SK-N-SH treated with all-trans-retinoic acid at 6 μM for 48 hours (cell line): ENCODE results near the gene ATP2A2.
A peak's percentile ranks its signal among the peaks of the same experiment; 100 is the strongest.

Experiments used
- ATAC-seq: fragments of 200-7000 bp; cut with Tn5 transposase; 3 replicates; pipeline ENCODE4 v1.9.1; 2020; ENCODE audit warnings: mild to moderate bottlenecking, moderate library complexity
- ARNTL ChIP-seq: fragments of 450-650 bp; formaldehyde crosslinking; IDR thresholded peaks from 2 replicates; pipeline ENCODE4 v1.5.0; 2020; ENCODE audit warnings: low read depth, mild to moderate bottlenecking, moderate library complexity, borderline replicate concordance
- BACH2 ChIP-seq: fragments of 250-450 bp; sonication (Bioruptor Pico); IDR thresholded peaks from 2 replicates; pipeline ENCODE4 v1.9.0; 2021; ENCODE audit warnings: mild to moderate bottlenecking, borderline replicate concordance
- CREB5 ChIP-seq: fragments of 250-450 bp; sonication (Bioruptor Pico); IDR thresholded peaks from 2 replicates; pipeline ENCODE4 v1.5.1; 2020; ENCODE audit warnings: low read depth, mild to moderate bottlenecking, moderate library complexity
- CSDC2 ChIP-seq: fragments of 250-450 bp; sonication (Bioruptor Pico); IDR thresholded peaks from 2 replicates; pipeline ENCODE4 v1.5.0; 2020; ENCODE audit warnings: mild to moderate bottlenecking, moderate library complexity
- ESRRG ChIP-seq: fragments of 250-450 bp; sonication (Bioruptor Pico); IDR thresholded peaks from 2 replicates; pipeline ENCODE4 v1.6.1; 2021; ENCODE audit warnings: mild to moderate bottlenecking
- GLIS3 ChIP-seq: fragments of 250-450 bp; sonication (Bioruptor Pico); IDR thresholded peaks from 2 replicates; pipeline ENCODE4 v1.5.0; 2020; ENCODE audit warnings: mild to moderate bottlenecking, moderate library complexity
- ISL1 ChIP-seq: fragments of 250-450 bp; sonication (Bioruptor Pico); IDR thresholded peaks from 2 replicates; pipeline ENCODE4 v2.1.2; 2022; ENCODE audit warnings: mild to moderate bottlenecking, moderate library complexity
- OSR1 ChIP-seq: fragments of 250-450 bp; sonication (Bioruptor Pico); IDR thresholded peaks from 2 replicates; pipeline ENCODE4 v1.8.0; 2022; ENCODE audit warnings: moderate library complexity, mild to moderate bottlenecking, inconsistent platforms
- POU6F1 ChIP-seq: fragments of 250-450 bp; sonication (Bioruptor Pico); IDR thresholded peaks from 2 replicates; pipeline ENCODE4 v1.8.0; 2021; ENCODE audit warnings: low read depth, mild to moderate bottlenecking, moderate library complexity, borderline replicate concordance
- RARB ChIP-seq: fragments of 250-450 bp; sonication (Bioruptor Pico); IDR thresholded peaks from 2 replicates; pipeline ENCODE4 v1.8.0; 2021; ENCODE audit warnings: mild to moderate bottlenecking, moderate library complexity
- SNAI2 ChIP-seq: fragments of 250-450 bp; sonication (Bioruptor Pico); IDR thresholded peaks from 2 replicates; pipeline ENCODE4 v1.5.0; 2020; ENCODE audit warnings: mild to moderate bottlenecking, moderate library complexity
- TCF4 ChIP-seq: fragments of 250-450 bp; sonication (Bioruptor Pico); IDR thresholded peaks from 2 replicates; pipeline ENCODE4 v1.8.0; 2021; ENCODE audit warnings: mild to moderate bottlenecking, moderate library complexity, borderline replicate concordance
- TOX ChIP-seq: fragments of 250-450 bp; sonication (Bioruptor Pico); IDR thresholded peaks from 2 replicates; pipeline ENCODE4 v1.8.0; 2021; ENCODE audit warnings: mild to moderate bottlenecking, moderate library complexity, borderline replicate concordance
- TSHZ2 ChIP-seq: fragments of 250-450 bp; sonication (Bioruptor Pico); IDR thresholded peaks from 2 replicates; pipeline ENCODE4 v1.5.0; 2020; ENCODE audit warnings: mild to moderate bottlenecking, moderate library complexity
- ZC3H10 ChIP-seq: fragments of 250-450 bp; sonication (Bioruptor Pico); IDR thresholded peaks from 2 replicates; pipeline ENCODE4 v1.5.1; 2021; ENCODE audit warnings: mild to moderate bottlenecking, moderate library complexity
- ZFP3 ChIP-seq: fragments of 250-450 bp; sonication (Bioruptor Pico); IDR thresholded peaks from 2 replicates; pipeline ENCODE4 v1.5.0; 2020; ENCODE audit warnings: mild to moderate bottlenecking, moderate library complexity
- ZFP30 ChIP-seq: fragments of 450-650 bp; formaldehyde crosslinking; IDR thresholded peaks from 2 replicates; pipeline ENCODE4 v1.5.0; 2022; ENCODE audit warnings: mild to moderate bottlenecking, moderate library complexity
- ZNF565 ChIP-seq: fragments of 450-650 bp; formaldehyde crosslinking; conservative IDR thresholded peaks from 2 replicates; pipeline ENCODE4 v1.5.0; 2020; ENCODE audit warnings: low read depth, mild to moderate bottlenecking, moderate library complexity
- ZNF70 ChIP-seq: fragments of 450-650 bp; formaldehyde crosslinking; IDR thresholded peaks from 2 replicates; pipeline ENCODE4 v1.5.0; 2020; ENCODE audit warnings: mild to moderate bottlenecking, moderate library complexity
- ZNF8 ChIP-seq: fragments of 450-650 bp; formaldehyde crosslinking; IDR thresholded peaks from 2 replicates; pipeline ENCODE4 v1.5.0; 2020; ENCODE audit warnings: mild to moderate bottlenecking, moderate library complexity

ATP2A2 gene

GRCh38 chr12:110337912-110338710 is 57.1 kb downstream of the ATP2A2 start:
- no peak for ATAC-seq

GRCh38 chr12:110338754-110339153 is 57.7 kb downstream of the ATP2A2 start:
- peak; percentile 43; the same call in 2 of the 3 replicates for ATAC-seq
- TF ChIP-seq ISL1 (CRISPR knock-in tag) = no peak
- TF ChIP-seq TSHZ2 (CRISPR knock-in tag) = no peak
- no peak for TF ChIP-seq OSR1 (CRISPR knock-in tag)
- no peak for TF ChIP-seq TOX (CRISPR knock-in tag)
- TF ChIP-seq GLIS3 = no peak
- no peak for TF ChIP-seq TCF4 (CRISPR knock-in tag)
- no peak for TF ChIP-seq ZNF70 (CRISPR knock-in tag)
- no peak for TF ChIP-seq BACH2 (CRISPR knock-in tag)
- TF ChIP-seq ZC3H10 (CRISPR knock-in tag) = no peak
- no peak for TF ChIP-seq ZNF8 (CRISPR knock-in tag)
- no peak for TF ChIP-seq CSDC2
- TF ChIP-seq ZFP30 (CRISPR knock-in tag) = no peak
- TF ChIP-seq POU6F1 (CRISPR knock-in tag) = no peak
- TF ChIP-seq ESRRG (CRISPR knock-in tag) = no peak
- no peak for TF ChIP-seq ZFP3 (CRISPR knock-in tag)
- TF ChIP-seq CREB5 (CRISPR knock-in tag) = no peak

More at GRCh38 chr12:110337912-110338710, 57.1 kb downstream of the ATP2A2 start:
- no peak for TF ChIP-seq TCF4 (CRISPR knock-in tag)
- TF ChIP-seq OSR1 (CRISPR knock-in tag) = no peak
- TF ChIP-seq CSDC2 = no peak
- no peak for TF ChIP-seq POU6F1 (CRISPR knock-in tag)
- no peak for TF ChIP-seq ZNF565
- no peak for TF ChIP-seq ISL1 (CRISPR knock-in tag)
- TF ChIP-seq ZFP30 (CRISPR knock-in tag) = no peak
- no peak for TF ChIP-seq ARNTL (CRISPR knock-in tag)
- TF ChIP-seq, all 23 proteins: peak for 0

- no peak for ATAC-seq
- TF ChIP-seq SNAI2 (CRISPR knock-in tag) (no peak), ZNF8 (CRISPR knock-in tag) (no peak), RARB (no peak), ZC3H10 (CRISPR knock-in tag) (no peak), ESRRG (CRISPR knock-in tag) (no peak), GLIS3 (no peak), TOX (CRISPR knock-in tag) (no peak), POU6F1 (CRISPR knock-in tag) (no peak), ZNF565 (no peak), OSR1 (CRISPR knock-in tag) (no peak), ZFP30 (CRISPR knock-in tag) (no peak), CREB5 (CRISPR knock-in tag) (no peak), TCF4 (CRISPR knock-in tag) (no peak), TSHZ2 (CRISPR knock-in tag) (no peak), BACH2 (CRISPR knock-in tag) (no peak)
Measured at GRCh38 chr12:110339184-110339952, 58.3 kb downstream of the ATP2A2 start.
